ENCODE results near the gene PHKG2. TPM values are rescaled to one million over a fixed set of nuclear protein-coding genes. Genes with fewer than 3 reads are reported as not detected.

The PHKG2 gene
- polyA plus RNA-seq, 3 donors = 45.4 to 115 (median 54.2) TPM

GRCh38 chr16:30757316-30757715, 9.1 kb downstream of the PHKG2 start:
- Histone ChIP-seq H3K27me3 (ENCODE audit: control insufficient read depth in 2 of 2, insufficient read depth in 2 of 2, low read length in 2 of 2) (no peaks in the 10 kb centered on the region), H4K20me1 (ENCODE audit: insufficient read depth, low read length) (no peaks in the 10 kb centered on the region), H3K27ac (ENCODE audit: low read depth in 1 of 2, low read length in 2 of 2) (peak overlapping the region in 1 of 2 donors; percentile 22), H3K4me3 (replicated peaks in 1 of 3; ENCODE audit: low read depth in 2 of 3, low read length in 3 of 3) (no peak overlapping the region), H3K36me3 (replicated peaks in 1 of 2; ENCODE audit: control insufficient read depth in 1 of 2, insufficient read depth in 2 of 2, low read length in 2 of 2) (peaks cover 44 to 55% of the 10 kb centered on the region in 2 donors), H3K79me2 (ENCODE audit: insufficient read depth, low read length) (peaks cover 27% of the 10 kb centered on the region), H3K9ac (ENCODE audit: insufficient read depth, low read length, poor library complexity, severe bottlenecking) (no peak overlapping the region), H3K4me1 (ENCODE audit: control insufficient read depth in 1 of 2, insufficient read depth in 2 of 2, low read length in 2 of 2) (peaks cover 36 to 45% of the 10 kb centered on the region in 2 donors), H3K9me3 (replicated peaks in 1 of 2; ENCODE audit: control insufficient read depth in 1 of 2, insufficient read depth in 1 of 2, low read length in 2 of 2) (no peaks in the 10 kb centered on the region), H3K4me2 (replicated peaks; ENCODE audit: extremely low read depth, low read length, poor library complexity, severe bottlenecking) (no peak overlapping the region), H2AFZ (ENCODE audit: insufficient read depth, low read depth, low read length, poor library complexity, severe bottlenecking) (no peak overlapping the region)
- Mint-ChIP-seq H3K4me1 (peaks cover 36% of the 10 kb centered on the region), H3K36me3 (peaks cover 43 to 62% of the 10 kb centered on the region in 2 donors), H3K4me3 (no peak overlapping the region), H3K27me3 (ENCODE audit: low read depth in 3 of 3) (peaks cover 0 to 6% (median 0%) of the 10 kb centered on the region in 3 donors), H3K9me3 (no peaks in the 10 kb centered on the region), H3K27ac (peak overlapping the region in 4 of 7 donors; percentile 25 to 78 (median 50))
- intact Hi-C loops (cut with micrococcal nuclease) = loop anchor here (5.0 kb wide), 2 partner anchors 35 to 765 kb away; no protein-coding TSS in a partner anchor
- DNase-seq = no peak
- WGBS (ENCODE audit: insufficient coverage) = 93% methylated on average over 7 of the region's 7 CpGs
- no peak for TF ChIP-seq CTCF (IDR thresholded peaks at IDR 0.05)

GRCh38 chr16:30758988-30759491, 10.8 kb downstream of the PHKG2 start:
- peak overlapping the region in 2 of 3 experiments; percentile 0 to 94 for H3K4me3 ChIP-seq (replicated peaks in 1 of 3; ENCODE audit: low read depth in 2 of 3, low read length in 3 of 3)
- H3K79me2 ChIP-seq (ENCODE audit: insufficient read depth, low read length) = peaks cover 44% of the 10 kb centered on the region
- H3K9ac ChIP-seq (ENCODE audit: insufficient read depth, low read length, poor library complexity, severe bottlenecking) = peak overlapping the region; percentile 60
- H3K27ac Mint-ChIP-seq = peak overlapping the region; percentile 91 to 98 (median 98)
- WGBS (ENCODE audit: insufficient coverage) = 2% methylated on average over 6 of the region's 10 CpGs
- peaks cover 0 to 6% (median 0%) of the 10 kb centered on the region in 3 donors for H3K27me3 Mint-ChIP-seq (ENCODE audit: low read depth in 3 of 3)
- DNase-seq = peak; percentile 71 to 77 (median 76)
- peaks cover 36 to 51% of the 10 kb centered on the region in 2 donors for H3K36me3 ChIP-seq (replicated peaks in 1 of 2; ENCODE audit: control insufficient read depth in 1 of 2, insufficient read depth in 2 of 2, low read length in 2 of 2)
- H3K9me3 Mint-ChIP-seq = no peaks in the 10 kb centered on the region
- no peaks in the 10 kb centered on the region for H3K27me3 ChIP-seq (ENCODE audit: control insufficient read depth in 2 of 2, insufficient read depth in 2 of 2, low read length in 2 of 2)
- no peaks in the 10 kb centered on the region for H4K20me1 ChIP-seq (ENCODE audit: insufficient read depth, low read length)
- H3K36me3 Mint-ChIP-seq = peaks cover 43 to 63% of the 10 kb centered on the region in 2 donors
- peaks cover 49% of the 10 kb centered on the region for H3K4me1 Mint-ChIP-seq
- no peaks in the 10 kb centered on the region for H3K9me3 ChIP-seq (replicated peaks in 1 of 2; ENCODE audit: control insufficient read depth in 1 of 2, insufficient read depth in 1 of 2, low read length in 2 of 2)
- peak overlapping the region; percentile 68 to 86 for H3K4me3 Mint-ChIP-seq
- peak overlapping the region; percentile 86 for H2AFZ ChIP-seq (ENCODE audit: insufficient read depth, low read depth, low read length, poor library complexity, severe bottlenecking)
- intact Hi-C loops (cut with micrococcal nuclease) = loop anchor here (5.0 kb wide), 2 partner anchors 37 to 767 kb away; no protein-coding TSS in a partner anchor
- H3K4me1 ChIP-seq (ENCODE audit: control insufficient read depth in 1 of 2, insufficient read depth in 2 of 2, low read length in 2 of 2) = peaks cover 48 to 60% of the 10 kb centered on the region in 2 donors
- peak overlapping the region; percentile 59 for H3K4me2 ChIP-seq (replicated peaks; ENCODE audit: extremely low read depth, low read length, poor library complexity, severe bottlenecking)
- peak overlapping the region; percentile 86 to 98 for H3K27ac ChIP-seq (ENCODE audit: low read depth in 1 of 2, low read length in 2 of 2)
- no peak for TF ChIP-seq CTCF (IDR thresholded peaks at IDR 0.05)

Data from CD14-positive monocyte (primary cell).